Pancreas (tissue), 10 donors: Measurements from ENCODE around the gene MALRD1. TPM values are rescaled to one million over a fixed set of nuclear protein-coding genes. Genes with fewer than 3 reads are reported as not detected.

Experiments used
- ATAC-seq, 4 donors: fragments of 200-7000 bp; cut with Tn5 transposase; one replicate each; pipeline versions ENCODE4 v1.8.0 to v1.9.1; 2020; ENCODE audit warnings: mild to moderate bottlenecking in 4 of 4, moderate library complexity in 4 of 4
- DNase-seq, 6 donors: peaks; one replicate each; pipeline ENCODE4 v3.0.0-alpha.2; 2020
- FAIRE-seq: peaks from 2 replicates; lab custom pipeline; 2012; peaks lifted over from hg19 to GRCh38; lab: Jason Lieb, UNC
- H3K27ac ChIP-seq, 4 donors: fragments of 200-600 bp; sonication (generic); 1 replicate in 3 of 4; 2 replicates in 1 of 4; pipeline versions ENCODE4 v1.5.0 to v1.8.0; 2020
- H3K27me3 ChIP-seq, 4 donors: fragments of 200-600 bp; one replicate each; pipeline ENCODE4 v1.8.0; 2021
- H3K36me3 ChIP-seq, 3 donors: fragments of 200-600 bp; sonication (generic) in 1 of 3; one replicate each; pipeline versions ENCODE4 v1.5.0 to v1.8.0; 2020 to 2021
- H3K4me1 ChIP-seq, 3 donors: fragments of 200-600 bp; one replicate each; pipeline ENCODE4 v1.8.0; 2021
- H3K4me3 ChIP-seq, 4 donors: fragments of 200-600 bp; sonication (generic) in 2 of 4; one replicate each; pipeline versions ENCODE4 v1.5.0 to v1.8.0; 2020 to 2021
- H3K9me3 ChIP-seq, 4 donors: fragments of 200-600 bp; one replicate each; pipeline ENCODE4 v1.8.0; 2021
- CTCF ChIP-seq, 4 donors: fragments of 200-600 bp; sonication (generic) in 3 of 4; IDR thresholded peaks; one replicate each; pipeline versions ENCODE4 v1.5.0 to v1.8.0; 2021; ENCODE audit warnings: antibody characterized with exemption in 4 of 4
- WGBS, 2 donors: extraction: QIAGEN DNeasy Blood & Tissue Kit; methylation state at CpG; one replicate each; pipeline ENCODE4 v1.1.7; 2013; 5-methylcytosine and 5-hydroxymethylcytosine counted together
- intact Hi-C, 3 donors: fragments of 100-400 bp; cut with DNase I; formaldehyde crosslinking; loops; one replicate each; pipeline versions ENCODE4 v1.11.1 to v1.14.2; 2022
- polyA plus RNA-seq, 2 donors: library from polyadenylated mRNA; stranded (reverse); fragments of 200-250 nt; gene quantifications; one replicate each; pipeline ENCODE4 v1.2.3, GENCODE V29; 2013
- total RNA-seq, 6 donors: library from RNA; stranded (reverse); fragmentation: NEBNext Ultra II Directional in 4 of 6; extraction: Animal tissue kit (Norgen Biotek cat#: 25700) in 4 of 6; gene quantifications; one replicate each; pipeline versions ENCODE4 v1.2.1 to v1.2.4, GENCODE V29; 2021 to 2023
- donor health status: healthy with polysubstance abuse.
- donor health status: DM: no; HTN: no; CAD: no; lungs with moderate emphysema.
- donor health status: DM: no; HTN: no; CAD: no.
- donor health status: control.
- donor health status: control.
- donor health status: Bipolar disorder and iron deficiency.
- donor health status: DM: yes; HTN: yes; CAD: no.
- donor health status: DM: no; HTN: no; CAD: no.
- donor health status: DM: no; HTN: no; CAD: no.
- donor health status: DM: yes; HTN: yes; CAD: no.

MALRD1 gene
- total and polyA plus RNA-seq, 8 donors: 0.13 to 0.87 (median 0.31) TPM; not detected in 5

GRCh38 chr10:19453967-19454366 lies 405.4 kb downstream of the MALRD1 start:
- Histone ChIP-seq H3K27me3 (no peaks in the 10 kb centered on the region), H3K9me3 (no peaks in the 10 kb centered on the region), H3K4me3 (no peak overlapping the region), H3K36me3 (no peaks in the 10 kb centered on the region), H3K27ac (no peak overlapping the region), H3K4me1 (no peaks in the 10 kb centered on the region)
- FAIRE-seq (no peak), DNase-seq (no peak), ATAC-seq (no peak)
- no peak for TF ChIP-seq CTCF (IDR thresholded peaks at IDR 0.05)
- intact Hi-C loops: no loop called here

- no peak for ATAC-seq
- no peak for DNase-seq
Observed at GRCh38 chr10:19461588-19461987, 413.0 kb downstream of the MALRD1 start.

GRCh38 chr10:19466709-19467108 lies 418.1 kb downstream of the MALRD1 start:
- no peak for ATAC-seq
- intact Hi-C loops: no loop called here

More at GRCh38 chr10:19461588-19461987, 413.0 kb downstream of the MALRD1 start:
- Histone ChIP-seq H3K9me3 (no peaks in the 10 kb centered on the region), H3K4me3 (no peak overlapping the region), H3K4me1 (no peaks in the 10 kb centered on the region), H3K27ac (no peak overlapping the region), H3K36me3 (no peaks in the 10 kb centered on the region), H3K27me3 (no peaks in the 10 kb centered on the region)
- 56 to 71% methylated on average over 5 of the region's 5 CpGs for WGBS, 2 donors
- intact Hi-C loops: no loop called here
- no peak for TF ChIP-seq CTCF (IDR thresholded peaks at IDR 0.05)
- no peak for FAIRE-seq

GRCh38 chr10:19468413-19468812 lies 419.8 kb downstream of the MALRD1 start:
- intact Hi-C loops: no loop called here
- TF ChIP-seq CTCF (IDR thresholded peaks at IDR 0.05): no peak
- no peak overlapping the region for H3K4me3 ChIP-seq
- H3K27ac ChIP-seq: no peak overlapping the region
- no peak for DNase-seq
- H3K36me3 ChIP-seq: no peaks in the 10 kb centered on the region
- no peaks in the 10 kb centered on the region for H3K9me3 ChIP-seq
- H3K4me1 ChIP-seq: no peaks in the 10 kb centered on the region
- 32 to 37% methylated on average over 1 of the region's 1 CpG for WGBS, 2 donors
- no peak for ATAC-seq
- no peaks in the 10 kb centered on the region for H3K27me3 ChIP-seq
- FAIRE-seq: no peak

More at GRCh38 chr10:19466709-19467108, 418.1 kb downstream of the MALRD1 start:
- FAIRE-seq: no peak
- 74 to 86% methylated on average over 6 of the region's 6 CpGs for WGBS, 2 donors
- DNase-seq: no peak
- H3K36me3 ChIP-seq: no peaks in the 10 kb centered on the region
- no peaks in the 10 kb centered on the region for H3K4me1 ChIP-seq
- H3K27me3 ChIP-seq: no peaks in the 10 kb centered on the region
- no peak overlapping the region for H3K4me3 ChIP-seq
- no peak for TF ChIP-seq CTCF (IDR thresholded peaks at IDR 0.05)
- H3K9me3 ChIP-seq: no peaks in the 10 kb centered on the region
- H3K27ac ChIP-seq: no peak overlapping the region

GRCh38 chr10:19469521-19469920 lies 420.9 kb downstream of the MALRD1 start:
- Histone ChIP-seq H3K36me3 (no peaks in the 10 kb centered on the region), H3K9me3 (no peaks in the 10 kb centered on the region), H3K4me3 (no peak overlapping the region), H3K27me3 (no peaks in the 10 kb centered on the region), H3K27ac (no peak overlapping the region), H3K4me1 (no peaks in the 10 kb centered on the region)
- no peak for TF ChIP-seq CTCF (IDR thresholded peaks at IDR 0.05)
- FAIRE-seq (no peak), ATAC-seq (no peak), DNase-seq (no peak)
- intact Hi-C loops: no loop called here
- WGBS, 2 donors: 48 to 82% methylated on average over 1 of the region's 1 CpG
